Measurements from ENCODE around the gene TANGO6.

The TANGO6 gene

DNA sequence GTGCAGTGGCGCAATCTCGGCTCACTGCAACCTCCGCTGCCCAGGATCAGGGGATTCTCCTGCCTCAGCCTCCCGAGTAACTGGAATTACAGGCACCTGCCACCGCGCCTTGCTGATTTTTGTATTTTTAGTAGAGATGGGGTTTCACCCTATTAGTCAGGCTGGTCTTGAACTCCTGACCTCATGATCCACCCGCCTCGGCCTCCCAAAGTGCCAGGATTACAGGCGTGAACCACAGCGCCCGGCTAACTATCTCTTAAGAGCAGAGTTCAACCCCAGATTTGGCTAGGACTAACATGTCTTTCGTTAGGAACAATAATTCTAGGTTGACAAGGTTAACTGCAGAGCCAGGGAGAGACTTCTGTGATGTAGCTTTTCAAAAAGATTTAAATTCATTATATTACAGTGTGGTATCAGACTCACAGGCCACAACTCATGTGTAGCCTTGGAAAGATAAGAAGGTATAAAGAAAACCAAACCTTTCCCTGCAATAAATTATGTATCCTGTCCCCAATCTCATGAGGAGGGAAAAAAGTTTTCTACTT lies 284.7 kb downstream of the TANGO6 start:
- in situ Hi-C loops (cut with MboI; ENCODE audit: low sequenced_read_pairs) = no loop called here

DNA sequence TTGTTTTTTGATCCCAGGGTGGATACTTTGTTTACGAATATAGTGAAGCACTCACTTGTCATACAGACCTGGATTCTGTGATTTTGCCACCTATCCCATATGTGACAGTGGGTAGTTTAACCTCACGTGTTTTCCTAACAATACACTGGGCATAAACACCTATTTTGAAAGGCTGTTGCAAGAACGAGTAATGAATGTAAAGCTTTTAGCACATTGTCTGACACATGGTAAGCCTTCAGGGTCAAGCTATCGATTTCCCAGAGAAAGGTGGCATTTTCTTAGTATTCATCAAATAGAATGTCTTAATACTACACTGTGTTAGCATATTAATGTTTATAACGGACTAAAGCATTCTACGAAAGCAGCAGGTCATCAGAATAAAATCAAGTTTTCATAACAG lies 287.1 kb downstream of the TANGO6 start:
- in situ Hi-C loops (cut with MboI; ENCODE audit: low sequenced_read_pairs) = no loop called here

DNA sequence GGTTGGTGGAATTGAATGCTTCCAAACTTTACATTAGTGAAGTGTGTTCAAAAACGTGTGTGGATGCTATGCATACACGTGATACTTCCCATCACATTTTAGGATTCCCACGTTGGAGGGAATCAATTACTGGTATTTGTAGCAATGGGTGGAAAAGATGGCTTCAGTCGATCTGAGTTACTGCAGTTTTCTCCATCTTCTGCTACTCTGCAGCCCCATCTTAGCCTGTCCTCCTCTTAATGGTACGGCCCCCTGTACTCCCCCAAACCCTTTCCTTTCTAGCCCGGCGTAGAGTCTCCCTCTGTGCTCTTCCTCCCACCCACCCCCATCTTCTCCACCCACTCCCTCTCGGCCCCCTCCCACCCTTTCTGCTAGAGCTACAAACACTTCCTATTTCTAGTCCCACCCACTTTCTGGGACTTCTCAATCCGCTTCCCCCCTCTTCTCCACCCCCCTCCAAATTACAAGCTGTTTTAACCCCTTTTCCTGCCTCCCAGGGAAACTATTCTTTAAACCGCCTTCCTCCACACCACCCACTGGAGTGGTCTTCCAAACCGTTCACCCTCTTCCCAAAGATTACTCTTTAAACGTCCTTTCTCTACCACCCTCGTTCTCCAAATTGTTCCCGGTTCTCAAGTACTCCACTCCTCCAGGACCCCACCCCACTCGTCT lies 288.0 kb downstream of the TANGO6 start:
- in situ Hi-C loops (cut with MboI; ENCODE audit: low sequenced_read_pairs) = no loop called here

DNA sequence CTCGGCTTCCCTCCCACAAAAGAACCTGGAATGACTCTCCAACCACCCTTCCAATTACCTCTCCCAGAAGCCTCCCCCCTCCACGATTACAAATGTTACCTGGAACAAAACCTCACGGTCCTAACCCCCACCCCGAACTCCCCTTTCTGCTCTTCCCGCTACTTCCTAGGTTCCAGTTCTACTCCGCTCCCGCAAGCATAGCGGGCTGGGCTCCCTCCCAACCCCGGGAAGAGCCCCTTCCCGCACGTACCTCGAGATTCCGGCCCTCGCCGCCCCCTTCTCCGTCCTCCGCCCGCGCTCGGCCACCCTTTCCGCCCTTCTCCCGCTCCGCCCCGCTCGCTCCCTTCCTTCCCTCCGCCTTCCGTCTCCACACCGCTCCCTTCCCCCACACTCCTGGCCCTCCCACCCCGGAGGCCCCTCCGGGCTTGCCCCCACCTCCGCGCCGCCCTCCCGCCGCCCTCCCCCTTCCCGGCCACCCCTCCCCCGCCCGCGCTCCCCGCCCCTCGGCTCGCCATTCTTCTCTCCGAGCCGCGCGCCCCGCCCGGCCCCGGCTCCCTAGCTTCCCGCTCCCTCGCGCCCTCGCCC lies 288.6 kb downstream of the TANGO6 start:
- in situ Hi-C loops (cut with MboI; ENCODE audit: low sequenced_read_pairs) = no loop called here

DNA sequence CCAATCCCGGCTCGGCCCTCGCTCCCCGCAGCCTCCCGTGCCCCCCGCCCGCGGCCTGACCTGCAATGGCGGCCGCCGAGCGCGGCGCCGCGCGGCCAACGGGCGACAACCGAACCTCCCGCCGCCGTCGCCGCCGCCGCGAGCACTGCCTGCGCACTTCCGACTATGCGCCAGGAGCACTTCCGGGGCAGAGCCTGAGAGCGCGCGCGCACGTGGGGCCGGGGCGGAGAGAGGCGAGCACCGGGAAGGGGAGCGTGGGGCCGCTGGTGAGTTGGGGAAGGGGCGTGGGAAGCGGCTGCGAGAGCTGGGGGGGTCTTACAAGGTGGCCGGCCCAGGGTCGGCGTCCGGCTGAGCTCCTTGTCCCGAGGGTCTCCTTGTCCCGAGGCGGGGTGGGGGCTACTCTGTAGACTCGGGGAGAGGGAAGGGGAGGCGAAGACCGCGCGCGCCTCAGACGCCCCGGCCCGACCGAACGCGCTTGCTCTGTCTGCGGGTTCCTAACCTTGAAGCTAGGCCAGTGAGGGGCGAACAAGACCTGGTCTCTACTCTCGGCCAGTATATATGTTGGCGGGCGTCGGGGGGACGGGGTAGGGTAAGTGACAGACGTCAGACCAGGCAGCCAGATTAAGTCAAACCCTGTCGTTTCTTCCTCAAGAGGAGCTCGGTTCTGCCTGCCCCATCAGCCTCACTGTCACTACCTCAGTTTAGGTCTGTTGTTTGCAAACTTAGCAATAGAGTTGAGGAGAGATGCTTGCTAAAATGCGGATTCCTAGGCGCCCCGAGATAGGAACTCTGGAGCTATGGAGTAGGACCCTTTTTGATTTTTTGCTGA lies 289.3 kb downstream of the TANGO6 start, which contains the start of the genes CHTF8 and UTP4:
Gene CHTF8, minus strand, starts transcription at position 165 of the 829 bp plus-strand sequence. CDS start 11,130 bp downstream, outside the sequence.
Gene UTP4, plus strand, starts transcription at position 226 of the 829 bp plus-strand sequence. CDS start 811 bp downstream, outside the sequence.
- in situ Hi-C loops (cut with MboI; ENCODE audit: low sequenced_read_pairs) = no loop called here

DNA sequence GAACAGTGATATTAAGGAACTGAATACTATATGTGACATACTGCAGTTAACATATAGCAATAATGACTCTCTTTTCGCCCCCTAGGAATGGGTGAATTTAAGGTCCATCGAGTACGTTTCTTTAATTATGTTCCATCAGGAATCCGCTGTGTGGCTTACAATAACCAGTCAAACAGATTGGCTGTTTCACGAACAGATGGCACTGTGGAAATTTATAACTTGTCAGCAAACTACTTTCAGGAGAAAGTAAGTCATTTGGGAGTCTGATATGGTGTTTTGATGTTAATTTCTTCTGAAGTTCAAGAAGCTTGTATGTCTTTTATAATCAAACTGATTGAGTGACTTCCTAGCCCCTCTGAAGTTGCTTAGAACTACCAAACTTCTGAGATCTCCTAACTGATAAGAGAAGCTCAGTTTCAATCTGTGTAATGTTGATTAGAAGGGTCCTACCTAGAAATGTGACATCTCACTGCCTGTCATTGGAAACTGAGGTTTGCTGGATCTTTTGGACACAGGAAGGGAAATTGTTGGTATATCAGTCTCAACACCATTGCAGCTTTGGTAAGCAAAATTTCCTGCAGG lies 290.1 kb downstream of the TANGO6 start:
- in situ Hi-C loops (cut with MboI; ENCODE audit: low sequenced_read_pairs) = no loop called here
